Left ventricle myocardium inferior (tissue), 1 donor: ENCODE results near the gene PPP1R13B. TPM values are rescaled to one million over a fixed set of nuclear protein-coding genes. Genes with fewer than 3 reads are reported as not detected.

Experiments
- DNase-seq: peaks from one replicate; pipeline ENCODE4 v3.0.0-alpha.2; 2020
- H3K27ac ChIP-seq: fragments of 200-600 bp; replicated peaks from 2 replicates; pipeline ENCODE4 v1.8.0; 2021
- H3K27me3 ChIP-seq: fragments of 200-600 bp; 2 replicates; pipeline ENCODE4 v1.8.0; 2021; ENCODE audit warnings: low read depth
- H3K36me3 ChIP-seq: fragments of 200-600 bp; 2 replicates; pipeline ENCODE4 v1.8.0; 2021
- H3K4me1 ChIP-seq: fragments of 200-600 bp; 2 replicates; pipeline ENCODE4 v1.8.0; 2021
- H3K4me3 ChIP-seq: fragments of 200-600 bp; 2 replicates; pipeline ENCODE4 v1.8.0; 2021; ENCODE audit warnings: mild to moderate bottlenecking, moderate library complexity
- H3K9me3 ChIP-seq: fragments of 200-600 bp; replicated peaks from 2 replicates; pipeline ENCODE4 v1.8.0; 2021
- intact Hi-C: fragments of 100-400 bp; cut with micrococcal nuclease; formaldehyde crosslinking; loops from one replicate; pipeline ENCODE4 v1.11.0; 2022
- total RNA-seq: library from RNA; stranded (reverse); fragmentation: NEBNext Ultra II Directional; extraction: Animal tissue kit (Norgen Biotek cat#: 25700); gene quantifications from one replicate; pipeline ENCODE4 v1.2.1, GENCODE V29; 2021
- TF ChIP-seq, protein P1 (sequence below): fragments of 200-600 bp; IDR thresholded peaks from 2 replicates; pipeline ENCODE4 v1.8.0; 2021; ENCODE audit warnings: antibody characterized with exemption, mild to moderate bottlenecking, borderline replicate concordance
- donor health status: DM: no; HTN: yes; CAD: no; lungs with severe emphysema.

Gene PPP1R13B
- total RNA-seq, 1 donor from 2014 or later = 104 TPM

DNA sequence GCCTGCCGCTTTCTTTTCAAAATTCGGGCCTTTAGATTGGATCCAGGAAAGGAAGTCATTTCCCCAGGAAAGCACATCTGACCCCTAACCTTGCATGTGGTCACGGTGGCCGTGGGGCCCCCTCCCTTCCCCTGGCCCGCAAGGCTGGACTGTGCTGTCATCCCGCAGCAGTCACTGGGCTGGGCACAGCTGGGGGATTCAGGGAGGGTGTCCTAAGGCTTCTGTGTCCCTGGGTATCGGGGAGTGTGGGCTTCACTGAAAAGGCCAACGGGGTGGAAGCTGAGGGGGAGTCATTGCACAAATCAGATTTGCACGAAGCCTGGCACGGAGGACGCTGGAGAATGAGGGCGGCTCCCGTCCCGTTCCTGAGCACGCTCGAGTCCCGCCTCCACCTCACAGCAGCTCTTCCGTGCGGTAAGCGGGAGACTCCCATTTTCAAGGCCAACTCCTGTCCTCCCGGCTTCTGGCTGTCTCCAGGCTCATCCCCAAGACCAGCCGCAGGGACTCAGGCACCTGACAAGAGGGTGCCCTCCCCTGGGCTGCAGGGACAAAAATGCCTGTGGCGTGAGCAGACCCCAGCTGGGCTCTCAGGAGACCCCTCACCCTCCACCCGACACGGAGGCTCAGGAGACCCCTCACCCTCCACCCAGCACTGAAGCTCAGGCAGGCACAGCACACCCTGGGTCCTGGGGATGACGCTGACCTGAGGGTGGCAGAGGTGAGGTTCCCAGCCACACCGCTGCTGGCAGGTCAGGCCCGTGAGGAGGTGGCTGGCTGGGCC, 141.7 kb downstream of the PPP1R13B start:
- Histone ChIP-seq H3K4me3 (peak overlapping the region; percentile 21), H3K27me3 (no peaks in the 10 kb centered on the region), H3K27ac (peak overlapping the region; percentile 73), H3K36me3 (peaks cover 32% of the 10 kb centered on the region), H3K9me3 (no peaks in the 10 kb centered on the region), H3K4me1 (peaks cover 88% of the 10 kb centered on the region)
- peak; percentile 24 for DNase-seq
- intact Hi-C loops = no loop called here
- TF ChIP-seq, protein P1, sequence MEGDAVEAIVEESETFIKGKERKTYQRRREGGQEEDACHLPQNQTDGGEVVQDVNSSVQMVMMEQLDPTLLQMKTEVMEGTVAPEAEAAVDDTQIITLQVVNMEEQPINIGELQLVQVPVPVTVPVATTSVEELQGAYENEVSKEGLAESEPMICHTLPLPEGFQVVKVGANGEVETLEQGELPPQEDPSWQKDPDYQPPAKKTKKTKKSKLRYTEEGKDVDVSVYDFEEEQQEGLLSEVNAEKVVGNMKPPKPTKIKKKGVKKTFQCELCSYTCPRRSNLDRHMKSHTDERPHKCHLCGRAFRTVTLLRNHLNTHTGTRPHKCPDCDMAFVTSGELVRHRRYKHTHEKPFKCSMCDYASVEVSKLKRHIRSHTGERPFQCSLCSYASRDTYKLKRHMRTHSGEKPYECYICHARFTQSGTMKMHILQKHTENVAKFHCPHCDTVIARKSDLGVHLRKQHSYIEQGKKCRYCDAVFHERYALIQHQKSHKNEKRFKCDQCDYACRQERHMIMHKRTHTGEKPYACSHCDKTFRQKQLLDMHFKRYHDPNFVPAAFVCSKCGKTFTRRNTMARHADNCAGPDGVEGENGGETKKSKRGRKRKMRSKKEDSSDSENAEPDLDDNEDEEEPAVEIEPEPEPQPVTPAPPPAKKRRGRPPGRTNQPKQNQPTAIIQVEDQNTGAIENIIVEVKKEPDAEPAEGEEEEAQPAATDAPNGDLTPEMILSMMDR = no peak

GRCh38 chr14:103705118-103705503, 142.3 kb downstream of the PPP1R13B start:
- intact Hi-C loops = no loop called here
- DNase-seq = peak; percentile 62
- H3K4me1 ChIP-seq = peaks cover 91% of the 10 kb centered on the region
- peak overlapping the region; percentile 73 for H3K27ac ChIP-seq
- H3K9me3 ChIP-seq = no peaks in the 10 kb centered on the region
- peak overlapping the region; percentile 21 for H3K4me3 ChIP-seq
- H3K36me3 ChIP-seq = peaks cover 36% of the 10 kb centered on the region
- no peaks in the 10 kb centered on the region for H3K27me3 ChIP-seq
- TF ChIP-seq, protein P1 = no peak

- Histone ChIP-seq H3K27me3 (no peaks in the 10 kb centered on the region), H3K9me3 (no peaks in the 10 kb centered on the region), H3K4me3 (no peak overlapping the region), H3K27ac (peak overlapping the region; percentile 73), H3K36me3 (peaks cover 41% of the 10 kb centered on the region), H3K4me1 (peaks cover 95% of the 10 kb centered on the region)
- intact Hi-C loops = no loop called here
- no peak for DNase-seq
- TF ChIP-seq, protein P1 = no peak
Observed at GRCh38 chr14:103704708-103705107, 142.7 kb downstream of the PPP1R13B start.

GRCh38 chr14:103703433-103704385, 143.7 kb downstream of the PPP1R13B start:
- peaks cover 97% of the 10 kb centered on the region for H3K4me1 ChIP-seq
- H3K4me3 ChIP-seq = no peak overlapping the region
- TF ChIP-seq, protein P1 = no peak
- H3K9me3 ChIP-seq = no peaks in the 10 kb centered on the region
- intact Hi-C loops = no loop called here
- H3K27ac ChIP-seq = peak overlapping the region; percentile 73
- no peak for DNase-seq
- H3K36me3 ChIP-seq = peaks cover 49% of the 10 kb centered on the region
- H3K27me3 ChIP-seq = no peaks in the 10 kb centered on the region
